Measurements from ENCODE around the gene SP110.

- TF ChIP-seq POLR2A (IDR thresholded peaks at IDR 0.05; ENCODE audit: low read depth, low read length) = no peak
- no peak for TF ChIP-seq CTCF (IDR thresholded peaks at IDR 0.05; ENCODE audit: extremely low read depth in 1 of 2, insufficient read depth in 1 of 2, low read depth in 1 of 2, low read length in 2 of 2)
Measured at GRCh38 chr2:230156782-230157699, 62.7 kb downstream of the SP110 start.
